ENCODE results near the gene LRRC27.
"Not testable (repeated sequence)": the region's sequence is repeated elsewhere in the genome, so short reads cannot be mapped to it uniquely, and the experiment has no call there.

LRRC27 gene

DNA sequence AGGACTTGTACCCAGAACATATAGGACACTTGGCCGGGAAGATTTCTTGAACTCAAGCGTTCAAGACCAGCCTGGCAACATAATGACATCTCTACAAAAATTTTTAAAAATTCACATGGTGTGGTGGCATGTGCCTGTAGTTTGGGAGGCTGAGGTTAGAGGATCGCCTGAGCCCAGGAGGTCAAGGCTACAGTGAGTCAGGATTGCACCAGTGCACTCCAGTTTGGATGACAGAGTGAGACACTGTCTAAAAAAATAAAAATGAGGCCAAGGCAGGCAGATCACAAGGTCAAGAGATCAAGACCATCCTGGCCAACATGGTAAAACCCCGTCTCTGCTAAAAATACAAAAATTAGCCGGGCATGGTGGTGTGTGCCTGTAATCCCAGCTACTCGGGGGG lies 14.5 kb upstream of the LRRC27 start:
- not testable (repeated sequence) for H3K9me3 ChIP-seq (ENCODE audit: control insufficient read depth, insufficient read depth, low read length); H3K9ac ChIP-seq (ENCODE audit: low read depth, low read length); H3K36me3 ChIP-seq (ENCODE audit: insufficient read depth, low read length)
- H3K4me1 ChIP-seq (ENCODE audit: insufficient read depth, low read length) = peaks cover 10% of the 10 kb centered on the region; the same call in 1 of the 2 replicates

DNA sequence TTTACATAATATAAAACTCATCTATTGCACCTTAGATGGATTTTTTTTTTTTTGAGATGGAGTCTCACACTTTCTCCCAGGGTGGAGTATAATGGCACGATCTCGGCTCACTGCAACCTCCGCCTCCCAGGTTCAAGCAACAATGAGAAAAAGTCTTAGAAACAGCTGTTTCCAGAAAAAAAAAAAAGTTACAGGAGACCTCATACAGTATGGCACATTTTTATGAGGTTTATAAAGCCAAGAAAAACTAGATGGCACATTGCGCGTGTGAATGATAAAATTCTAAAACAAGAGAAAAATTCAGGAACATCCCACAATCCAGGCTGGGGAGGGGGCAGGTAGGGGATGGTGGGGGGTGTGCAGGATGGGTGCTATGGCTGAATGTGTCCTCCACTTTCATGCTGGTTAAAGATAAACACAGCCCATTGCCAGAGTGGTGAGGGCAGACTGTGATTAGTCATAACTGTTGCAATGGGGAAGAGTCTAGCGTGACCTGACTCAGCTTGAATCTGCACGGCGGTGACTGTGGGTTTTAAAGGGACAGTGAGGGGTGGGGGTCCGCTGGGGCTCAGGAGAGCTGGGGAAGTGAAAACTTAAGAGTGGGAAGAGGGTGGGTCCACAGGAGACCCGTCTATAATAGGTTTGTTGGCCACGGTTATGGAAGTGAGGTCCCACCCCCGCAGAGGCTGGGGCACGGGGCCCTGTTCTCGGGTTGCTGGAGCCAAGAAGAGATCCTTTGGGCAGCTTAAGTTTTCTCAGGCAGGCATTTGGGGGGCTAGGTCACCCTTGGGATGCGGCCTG lies 11.9 kb upstream of the LRRC27 start:
- H3K9ac ChIP-seq (ENCODE audit: low read depth, low read length) = no peak overlapping the region
- H3K9me3 ChIP-seq (ENCODE audit: control insufficient read depth, insufficient read depth, low read length) = no peaks in the 10 kb centered on the region
- H3K4me1 ChIP-seq (ENCODE audit: insufficient read depth, low read length) = peaks cover 10% of the 10 kb centered on the region; the same call in 1 of the 2 replicates
- no peaks in the 10 kb centered on the region for H3K36me3 ChIP-seq (ENCODE audit: insufficient read depth, low read length)

DNA sequence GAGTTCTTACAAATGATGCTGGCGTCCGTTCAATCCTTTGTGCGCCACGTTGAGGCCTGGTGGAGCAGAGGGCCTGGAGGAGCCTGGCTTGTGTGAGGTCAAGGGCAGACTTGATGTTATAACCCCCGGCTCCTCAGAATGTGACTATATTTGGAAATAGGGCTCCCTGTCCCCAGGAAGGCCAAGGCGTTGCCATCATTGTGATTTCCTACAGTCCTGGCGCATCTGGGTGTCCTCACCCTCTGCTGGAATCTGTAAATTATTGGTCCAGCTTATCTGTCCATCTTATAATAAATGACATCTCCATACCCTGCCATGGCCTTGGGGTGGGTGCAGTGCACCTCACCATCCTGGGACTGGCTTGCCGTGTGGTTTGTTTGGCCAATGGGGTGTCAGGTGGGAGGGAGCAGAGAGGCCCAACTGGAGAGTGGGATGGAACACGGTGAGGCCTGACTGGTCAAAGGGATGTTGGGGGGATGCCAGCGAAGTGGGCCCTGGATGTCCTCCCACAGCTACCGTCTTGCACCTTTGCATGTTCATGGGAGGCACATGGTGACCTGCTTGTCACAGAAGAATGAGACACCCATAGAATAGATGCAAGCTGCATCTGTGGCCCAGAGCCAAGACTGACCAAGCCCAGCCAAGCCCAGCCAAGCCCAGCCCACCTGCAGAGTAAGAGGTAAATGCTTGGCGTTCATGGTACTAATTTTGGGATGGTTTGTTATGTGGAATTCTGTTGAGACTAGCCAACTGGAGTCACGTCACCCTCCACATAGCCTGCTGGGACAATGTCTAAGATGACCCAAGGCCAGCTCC lies 11.1 kb upstream of the LRRC27 start:
- peaks cover 10% of the 10 kb centered on the region; the same call in 1 of the 2 replicates for H3K4me1 ChIP-seq (ENCODE audit: insufficient read depth, low read length)
- H3K36me3 ChIP-seq (ENCODE audit: insufficient read depth, low read length) = no peaks in the 10 kb centered on the region
- H3K9ac ChIP-seq (ENCODE audit: low read depth, low read length) = no peak overlapping the region
- H3K9me3 ChIP-seq (ENCODE audit: control insufficient read depth, insufficient read depth, low read length) = no peaks in the 10 kb centered on the region

- no peaks in the 10 kb centered on the region for H3K36me3 ChIP-seq (ENCODE audit: insufficient read depth, low read length)
- no peak overlapping the region for H3K9ac ChIP-seq (ENCODE audit: low read depth, low read length)
- H3K9me3 ChIP-seq (ENCODE audit: control insufficient read depth, insufficient read depth, low read length) = no peaks in the 10 kb centered on the region
- peaks cover 15% of the 10 kb centered on the region; the same call in 1 of the 2 replicates for H3K4me1 ChIP-seq (ENCODE audit: insufficient read depth, low read length)
These were observed 10.3 kb upstream of the LRRC27 start for GRCh38 chr10:132321726-132322125.

DNA sequence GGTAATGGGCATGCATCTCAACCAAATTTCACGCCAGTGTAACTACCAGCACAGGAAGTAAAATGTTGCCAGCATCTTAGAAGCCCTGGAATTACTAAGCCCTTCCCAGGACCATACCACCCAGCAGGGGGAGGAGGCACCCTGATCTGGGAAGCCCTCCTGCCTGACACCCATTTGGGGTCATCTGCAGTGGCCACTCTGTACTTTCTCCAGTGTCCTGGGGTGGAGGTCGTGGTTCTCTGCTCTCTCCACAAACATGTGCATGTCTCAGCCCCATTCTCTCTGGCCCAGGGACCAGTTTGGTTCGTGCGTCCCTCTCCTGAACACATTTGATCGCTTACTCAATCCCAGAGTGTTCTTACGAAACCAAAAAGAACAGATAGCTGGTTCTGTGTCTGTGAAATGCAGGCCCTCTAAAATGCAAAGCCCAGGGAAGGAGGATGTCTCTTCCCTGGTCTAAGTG lies 9.4 kb upstream of the LRRC27 start:
- peaks cover 15% of the 10 kb centered on the region; the same call in 1 of the 2 replicates for H3K4me1 ChIP-seq (ENCODE audit: insufficient read depth, low read length)
- no peak overlapping the region for H3K9ac ChIP-seq (ENCODE audit: low read depth, low read length)
- no peaks in the 10 kb centered on the region for H3K36me3 ChIP-seq (ENCODE audit: insufficient read depth, low read length)
- no peaks in the 10 kb centered on the region for H3K9me3 ChIP-seq (ENCODE audit: control insufficient read depth, insufficient read depth, low read length)

GRCh38 chr10:132324186-132324585 lies 7.8 kb upstream of the LRRC27 start:
- no peaks in the 10 kb centered on the region for H3K36me3 ChIP-seq (ENCODE audit: insufficient read depth, low read length)
- no peak overlapping the region for H3K9ac ChIP-seq (ENCODE audit: low read depth, low read length)
- H3K4me1 ChIP-seq (ENCODE audit: insufficient read depth, low read length) = peaks cover 15% of the 10 kb centered on the region; the same call in 1 of the 2 replicates

DNA sequence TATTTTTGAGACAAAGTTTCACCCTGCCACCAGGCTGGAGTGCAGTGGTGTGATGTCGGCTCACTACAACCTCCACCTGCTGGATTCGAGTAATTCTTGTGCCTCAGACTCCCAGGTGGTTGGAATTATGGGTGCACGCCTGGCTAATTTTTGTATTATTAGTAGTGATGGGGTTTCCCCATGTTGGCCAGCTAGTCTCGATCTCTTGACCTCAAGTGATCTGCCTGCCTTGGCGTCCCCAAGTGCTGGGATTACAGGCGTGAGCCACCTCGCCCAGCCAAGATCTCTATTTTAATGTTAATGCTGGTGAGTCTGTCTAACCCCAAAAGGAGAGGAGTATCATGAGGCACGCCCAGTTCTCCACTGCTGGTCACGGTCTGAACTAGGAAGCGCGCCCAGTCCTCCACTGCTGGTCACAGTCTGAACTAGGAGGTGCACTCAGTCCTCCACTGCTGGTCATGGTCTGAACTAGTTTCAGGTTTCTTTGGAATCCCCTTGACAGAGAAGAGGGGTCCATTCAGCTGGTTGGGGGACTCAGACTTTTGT lies 5.6 kb upstream of the LRRC27 start:
- peaks cover 8% of the 10 kb centered on the region; the same call in 1 of the 2 replicates for H3K4me1 ChIP-seq (ENCODE audit: insufficient read depth, low read length)
- no peaks in the 10 kb centered on the region for H3K9me3 ChIP-seq (ENCODE audit: control insufficient read depth, insufficient read depth, low read length)
- no peak overlapping the region for H3K9ac ChIP-seq (ENCODE audit: low read depth, low read length)
- H3K36me3 ChIP-seq (ENCODE audit: insufficient read depth, low read length) = no peaks in the 10 kb centered on the region

More at GRCh38 chr10:132324186-132324585, 7.8 kb upstream of the LRRC27 start:
- H3K9me3 ChIP-seq (ENCODE audit: control insufficient read depth, insufficient read depth, low read length) = no peaks in the 10 kb centered on the region

GRCh38 chr10:132326925-132327324 lies 5.1 kb upstream of the LRRC27 start:
- Histone ChIP-seq H3K9ac (ENCODE audit: low read depth, low read length) (no peak overlapping the region), H3K4me1 (ENCODE audit: insufficient read depth, low read length) (peaks cover 8% of the 10 kb centered on the region; the same call in 1 of the 2 replicates), H3K9me3 (ENCODE audit: control insufficient read depth, insufficient read depth, low read length) (no peaks in the 10 kb centered on the region), H3K36me3 (ENCODE audit: insufficient read depth, low read length) (no peaks in the 10 kb centered on the region)

GRCh38 chr10:132328106-132328505 lies 3.9 kb upstream of the LRRC27 start:
- H3K9ac ChIP-seq (ENCODE audit: low read depth, low read length) = no peak overlapping the region
- H3K4me1 ChIP-seq (ENCODE audit: insufficient read depth, low read length) = peaks cover 8% of the 10 kb centered on the region; the same call in 1 of the 2 replicates

GRCh38 chr10:132328738-132329137 lies 3.3 kb upstream of the LRRC27 start:
- Histone ChIP-seq H3K9me3 (ENCODE audit: control insufficient read depth, insufficient read depth, low read length) (no peaks in the 10 kb centered on the region), H3K4me1 (ENCODE audit: insufficient read depth, low read length) (peaks cover 8% of the 10 kb centered on the region; the same call in 1 of the 2 replicates), H3K9ac (ENCODE audit: low read depth, low read length) (no peak overlapping the region), H3K36me3 (ENCODE audit: insufficient read depth, low read length) (no peaks in the 10 kb centered on the region)

More at GRCh38 chr10:132328106-132328505, 3.9 kb upstream of the LRRC27 start:
- Histone ChIP-seq H3K36me3 (ENCODE audit: insufficient read depth, low read length) (no peaks in the 10 kb centered on the region), H3K9me3 (ENCODE audit: control insufficient read depth, insufficient read depth, low read length) (no peaks in the 10 kb centered on the region)

DNA sequence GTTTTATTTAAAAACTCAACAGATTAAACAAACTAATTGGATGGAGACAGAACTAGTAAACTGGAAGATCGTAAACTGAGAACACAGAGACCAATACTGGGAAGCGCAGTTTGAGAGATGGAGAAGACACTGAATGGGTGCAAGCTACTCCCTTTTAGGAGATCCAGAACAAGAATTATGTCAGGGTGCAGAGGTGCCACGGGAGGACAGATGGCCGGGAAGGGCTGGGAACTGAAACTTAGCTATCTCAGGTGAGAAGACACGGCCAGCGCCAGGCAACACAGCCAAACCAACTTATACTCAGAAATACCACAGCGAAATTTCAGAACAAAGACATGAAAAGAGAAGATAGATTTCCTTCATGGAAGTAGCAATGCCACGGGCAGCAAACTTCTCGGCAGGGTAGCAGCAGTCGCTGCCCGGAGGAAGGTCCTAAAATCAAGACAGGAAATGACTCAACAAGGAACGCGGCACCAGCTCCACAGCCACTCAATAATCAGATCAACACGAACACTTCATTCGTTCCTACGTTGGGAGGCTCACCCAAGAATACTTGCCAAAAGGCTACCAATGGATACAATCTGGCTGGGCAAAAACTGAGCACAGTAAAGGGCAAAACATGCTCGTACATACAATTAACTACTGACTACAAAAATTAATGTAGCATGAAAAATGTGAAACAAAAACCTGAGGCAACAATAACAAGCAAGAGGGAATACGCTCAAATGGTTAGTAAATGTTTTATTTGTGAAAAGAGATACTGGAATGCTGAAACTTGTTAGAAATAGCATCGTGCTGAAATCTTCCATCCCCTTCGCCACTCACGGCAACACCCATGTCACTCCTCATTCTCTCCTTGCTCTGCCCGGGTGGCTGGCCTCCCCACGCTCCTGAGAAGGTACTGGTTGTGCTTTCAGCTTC lies 2.2 kb upstream of the LRRC27 start:
- H3K9ac ChIP-seq (ENCODE audit: low read depth, low read length) = peak overlapping the region; percentile 94; the same call in 1 of the 2 replicates
- no peaks in the 10 kb centered on the region for H3K36me3 ChIP-seq (ENCODE audit: insufficient read depth, low read length)
- no peaks in the 10 kb centered on the region for H3K9me3 ChIP-seq (ENCODE audit: control insufficient read depth, insufficient read depth, low read length)
- peaks cover 8% of the 10 kb centered on the region; the same call in 1 of the 2 replicates for H3K4me1 ChIP-seq (ENCODE audit: insufficient read depth, low read length)

- peak overlapping the region; percentile 94; the same call in 1 of the 2 replicates for H3K9ac ChIP-seq (ENCODE audit: low read depth, low read length)
These were observed 1.5 kb upstream of the LRRC27 start for GRCh38 chr10:132330486-132330833.

GRCh38 chr10:132332433-132332754 lies 401 bp downstream of the LRRC27 start:
- H3K4me1 ChIP-seq (ENCODE audit: insufficient read depth, low read length) = peaks cover 4% of the 10 kb centered on the region; the same call in 1 of the 2 replicates
- H3K9ac ChIP-seq (ENCODE audit: low read depth, low read length) = peak overlapping the region; percentile 68
- H3K36me3 ChIP-seq (ENCODE audit: insufficient read depth, low read length) = no peaks in the 10 kb centered on the region
- H3K9me3 ChIP-seq (ENCODE audit: control insufficient read depth, insufficient read depth, low read length) = no peaks in the 10 kb centered on the region

More at GRCh38 chr10:132330486-132330833, 1.5 kb upstream of the LRRC27 start:
- H3K36me3 ChIP-seq (ENCODE audit: insufficient read depth, low read length) = no peaks in the 10 kb centered on the region
- peaks cover 8% of the 10 kb centered on the region; the same call in 1 of the 2 replicates for H3K4me1 ChIP-seq (ENCODE audit: insufficient read depth, low read length)
- H3K9me3 ChIP-seq (ENCODE audit: control insufficient read depth, insufficient read depth, low read length) = no peaks in the 10 kb centered on the region
